ENCODE data around the gene VPS45.

DNA sequence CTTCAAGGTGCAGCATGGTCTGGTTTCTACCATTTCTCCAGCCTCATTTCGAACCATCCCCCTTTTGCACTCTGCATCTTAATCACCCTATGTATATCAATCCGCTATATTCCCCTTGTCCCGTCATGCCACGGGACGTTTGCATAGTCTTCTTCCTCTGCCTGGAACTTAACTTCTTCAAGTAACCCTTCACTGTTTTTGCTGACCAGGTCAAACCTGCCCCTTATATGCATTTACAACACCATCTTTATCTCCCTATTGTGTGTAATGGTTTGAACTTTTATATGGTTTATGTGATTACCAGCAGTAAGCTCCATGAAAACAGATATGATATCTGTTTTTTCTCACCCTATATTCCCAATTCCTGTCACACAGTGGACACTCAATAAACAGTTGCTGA, 2.3 kb downstream of the VPS45 start:
- TF ChIP-seq EP300 (IDR thresholded peaks at IDR 0.05) (no peak), POLR2A (IDR thresholded peaks at IDR 0.05) (no peak)
- TF ChIP-seq, protein P1, sequence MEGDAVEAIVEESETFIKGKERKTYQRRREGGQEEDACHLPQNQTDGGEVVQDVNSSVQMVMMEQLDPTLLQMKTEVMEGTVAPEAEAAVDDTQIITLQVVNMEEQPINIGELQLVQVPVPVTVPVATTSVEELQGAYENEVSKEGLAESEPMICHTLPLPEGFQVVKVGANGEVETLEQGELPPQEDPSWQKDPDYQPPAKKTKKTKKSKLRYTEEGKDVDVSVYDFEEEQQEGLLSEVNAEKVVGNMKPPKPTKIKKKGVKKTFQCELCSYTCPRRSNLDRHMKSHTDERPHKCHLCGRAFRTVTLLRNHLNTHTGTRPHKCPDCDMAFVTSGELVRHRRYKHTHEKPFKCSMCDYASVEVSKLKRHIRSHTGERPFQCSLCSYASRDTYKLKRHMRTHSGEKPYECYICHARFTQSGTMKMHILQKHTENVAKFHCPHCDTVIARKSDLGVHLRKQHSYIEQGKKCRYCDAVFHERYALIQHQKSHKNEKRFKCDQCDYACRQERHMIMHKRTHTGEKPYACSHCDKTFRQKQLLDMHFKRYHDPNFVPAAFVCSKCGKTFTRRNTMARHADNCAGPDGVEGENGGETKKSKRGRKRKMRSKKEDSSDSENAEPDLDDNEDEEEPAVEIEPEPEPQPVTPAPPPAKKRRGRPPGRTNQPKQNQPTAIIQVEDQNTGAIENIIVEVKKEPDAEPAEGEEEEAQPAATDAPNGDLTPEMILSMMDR (IDR thresholded peaks at IDR 0.05): no peak

Measured in ovary (tissue), 3 donors.